C4-2B (cell line): ENCODE measurements around the gene ARHGAP42.

Source experiments
- ZFX ChIP-seq: fragments of 450-650 bp; IDR thresholded peaks from 2 replicates; pipeline ENCODE4 v1.6.1; 2017
- TF ChIP-seq, protein P1 (sequence below): fragments of 450-650 bp; conservative IDR thresholded peaks from 2 replicates; pipeline ENCODE4 v1.5.1; 2017; ENCODE audit warnings: mild to moderate bottlenecking

DNA sequence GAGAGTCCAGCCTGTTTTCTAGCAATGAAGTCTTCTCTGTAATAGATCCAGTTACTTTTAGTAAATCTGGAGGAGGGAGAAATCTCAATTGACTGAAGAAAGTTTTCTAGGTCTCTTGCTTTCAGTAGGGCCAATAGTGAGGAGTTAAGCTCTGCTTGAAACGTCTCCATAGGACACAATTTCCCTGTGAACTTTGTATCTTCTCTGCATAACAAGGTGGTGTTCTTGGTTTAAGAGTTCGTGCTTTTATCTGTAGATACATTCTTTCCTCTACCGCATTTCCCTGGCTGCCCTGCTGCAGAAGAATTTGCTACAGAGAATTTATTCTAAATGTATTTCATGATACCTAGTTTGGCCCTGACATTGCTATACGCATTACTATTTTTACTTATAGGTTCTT, 183.1 kb downstream of the ARHGAP42 start:
- TF ChIP-seq, protein P1, sequence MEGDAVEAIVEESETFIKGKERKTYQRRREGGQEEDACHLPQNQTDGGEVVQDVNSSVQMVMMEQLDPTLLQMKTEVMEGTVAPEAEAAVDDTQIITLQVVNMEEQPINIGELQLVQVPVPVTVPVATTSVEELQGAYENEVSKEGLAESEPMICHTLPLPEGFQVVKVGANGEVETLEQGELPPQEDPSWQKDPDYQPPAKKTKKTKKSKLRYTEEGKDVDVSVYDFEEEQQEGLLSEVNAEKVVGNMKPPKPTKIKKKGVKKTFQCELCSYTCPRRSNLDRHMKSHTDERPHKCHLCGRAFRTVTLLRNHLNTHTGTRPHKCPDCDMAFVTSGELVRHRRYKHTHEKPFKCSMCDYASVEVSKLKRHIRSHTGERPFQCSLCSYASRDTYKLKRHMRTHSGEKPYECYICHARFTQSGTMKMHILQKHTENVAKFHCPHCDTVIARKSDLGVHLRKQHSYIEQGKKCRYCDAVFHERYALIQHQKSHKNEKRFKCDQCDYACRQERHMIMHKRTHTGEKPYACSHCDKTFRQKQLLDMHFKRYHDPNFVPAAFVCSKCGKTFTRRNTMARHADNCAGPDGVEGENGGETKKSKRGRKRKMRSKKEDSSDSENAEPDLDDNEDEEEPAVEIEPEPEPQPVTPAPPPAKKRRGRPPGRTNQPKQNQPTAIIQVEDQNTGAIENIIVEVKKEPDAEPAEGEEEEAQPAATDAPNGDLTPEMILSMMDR = no peak
- no peak for TF ChIP-seq ZFX
